Hypothalamus (tissue), 51 donors: ENCODE data around the gene CDK12.
"Not testable (repeated sequence)": the region's sequence is repeated elsewhere in the genome, so short reads cannot be mapped to it uniquely, and the experiment has no call there.

Source experiments
- DNase-seq, 51 donors: peaks; one replicate each; lab custom pipeline; 2025; lab: John Stamatoyannopoulos, UW

CDK12 gene

GRCh38 chr17:39487946-39488345 is 26.7 kb downstream of the CDK12 start:
- DNase-seq: no peak

- not testable (repeated sequence) for DNase-seq
Measured at GRCh38 chr17:39496921-39497320, 35.6 kb downstream of the CDK12 start.

GRCh38 chr17:39507511-39507910 is 46.2 kb downstream of the CDK12 start:
- no peak for DNase-seq

GRCh38 chr17:39508987-39509386 is 47.7 kb downstream of the CDK12 start:
- DNase-seq: no peak

GRCh38 chr17:39513309-39513708 is 52.0 kb downstream of the CDK12 start:
- no peak for DNase-seq

- no peak for DNase-seq
Measured at GRCh38 chr17:39513915-39514314, 52.6 kb downstream of the CDK12 start.

GRCh38 chr17:39517224-39517623 is 55.9 kb downstream of the CDK12 start:
- no peak for DNase-seq

- DNase-seq: peak in 10 of 51 donors; percentile 1 to 45 (median 19)
Measured at GRCh38 chr17:39525801-39526506, 64.7 kb downstream of the CDK12 start.

- DNase-seq: peak in 1 of 51 donors; percentile 8
Measured at GRCh38 chr17:39527220-39527813, 66.0 kb downstream of the CDK12 start.

GRCh38 chr17:39529455-39529854 is 68.2 kb downstream of the CDK12 start:
- DNase-seq: no peak

- no peak for DNase-seq
Measured at GRCh38 chr17:39530513-39530912, 69.2 kb downstream of the CDK12 start.

- no peak for DNase-seq
Measured at GRCh38 chr17:39531252-39531651, 70.0 kb downstream of the CDK12 start.

GRCh38 chr17:39533891-39534290 is 72.6 kb downstream of the CDK12 start:
- no peak for DNase-seq

- no peak for DNase-seq
Measured at GRCh38 chr17:39534768-39535405, 73.6 kb downstream of the CDK12 start.

- no peak for DNase-seq
Measured at GRCh38 chr17:39536468-39536867, 75.2 kb downstream of the CDK12 start.

- not testable (repeated sequence) for DNase-seq
Measured at GRCh38 chr17:39537364-39537763, 76.1 kb downstream of the CDK12 start.

GRCh38 chr17:39538866-39539265 is 77.6 kb downstream of the CDK12 start:
- DNase-seq: no peak

- DNase-seq: no peak
Measured at GRCh38 chr17:39540611-39541010, 79.3 kb downstream of the CDK12 start.

GRCh38 chr17:39541652-39542051 is 80.4 kb downstream of the CDK12 start:
- no peak for DNase-seq

GRCh38 chr17:39543176-39543575 is 81.9 kb downstream of the CDK12 start:
- no peak for DNase-seq

GRCh38 chr17:39543664-39544063 is 82.4 kb downstream of the CDK12 start:
- no peak for DNase-seq

- DNase-seq: not testable (repeated sequence)
Measured at GRCh38 chr17:39544361-39544760, 83.1 kb downstream of the CDK12 start.
